Suprapubic skin (tissue), 3 donors: ENCODE results near the gene TMPRSS6.

Experiments
- CTCF ChIP-seq, 2 donors: fragments of 200-600 bp in 1 of 2; fragments of 450-650 bp in 1 of 2; sonication (generic) in 1 of 2; IDR thresholded peaks; one replicate each; pipeline ENCODE4 v1.5.1; 2016 to 2019; ENCODE audit warnings: antibody characterized with exemption in 2 of 2, mild to moderate bottlenecking in 1 of 2, moderate library complexity in 1 of 2
- POLR2A ChIP-seq, 2 donors: fragments of 450-650 bp; IDR thresholded peaks; one replicate each; pipeline ENCODE4 v1.6.1; 2017; ENCODE audit warnings: antibody characterized with exemption in 2 of 2, mild to moderate bottlenecking in 2 of 2, moderate library complexity in 2 of 2

DNA sequence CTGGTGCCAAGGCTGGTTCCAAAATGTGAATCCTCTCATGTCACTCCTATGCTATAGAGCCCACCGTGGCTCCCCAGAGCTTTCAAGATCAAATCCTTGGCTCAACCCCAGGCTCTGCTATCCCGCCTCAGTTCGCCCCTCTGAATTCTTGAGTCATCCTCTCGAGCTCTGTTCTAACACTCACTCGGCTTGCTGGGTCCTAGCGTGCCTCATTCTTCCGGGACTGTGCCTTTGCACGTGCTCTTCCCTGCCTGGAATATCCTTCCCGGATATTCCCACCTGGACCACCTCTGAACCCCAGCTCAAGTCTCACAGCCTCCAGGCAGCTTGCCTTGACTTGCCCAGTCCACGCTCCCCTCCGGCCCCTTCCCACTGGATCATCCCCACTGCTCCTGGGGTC is 45.0 kb downstream of the TMPRSS6 start:
- TF ChIP-seq POLR2A (IDR thresholded peaks at IDR 0.05) = no peak
- no peak for TF ChIP-seq CTCF (IDR thresholded peaks at IDR 0.05)
